ENCODE results near the gene EXD3.
"Not testable (repeated sequence)": the region's sequence is repeated elsewhere in the genome, so short reads cannot be mapped to it uniquely, and the experiment has no call there.

Gene EXD3

GRCh38 chr9:137410891-137411249 is 12.1 kb downstream of the EXD3 start:
- DNase-seq = no peak

DNA sequence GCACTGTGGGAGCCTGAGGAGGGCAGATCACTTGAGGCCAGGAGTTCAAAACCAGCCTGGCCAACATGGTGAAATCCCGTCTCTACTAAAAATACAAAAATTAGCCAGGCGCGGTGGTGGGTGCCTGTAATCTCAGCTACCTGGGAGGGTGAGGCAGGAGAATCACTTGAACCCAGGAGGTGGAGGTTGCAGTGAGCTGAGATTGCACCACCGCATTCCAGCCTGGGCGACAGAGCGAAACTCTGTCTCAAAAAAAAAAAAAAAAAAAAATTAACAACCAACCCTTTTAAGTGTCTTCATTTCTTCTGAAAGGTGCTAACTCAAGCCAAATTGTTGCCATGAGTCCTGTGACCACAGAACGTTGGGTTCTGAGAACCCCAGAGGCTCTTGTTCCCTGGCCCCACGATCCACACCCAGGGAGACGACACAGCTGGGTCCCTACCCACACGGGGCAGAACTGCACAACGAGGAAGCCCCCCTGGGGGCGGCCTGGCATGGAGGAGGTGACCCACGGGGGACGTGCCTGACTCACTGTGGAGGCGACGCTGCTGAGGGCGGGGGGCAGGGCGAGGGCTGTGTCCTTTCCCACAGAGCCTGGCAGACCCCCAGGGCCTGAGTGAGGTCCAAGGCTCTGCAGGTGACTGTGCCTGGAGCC is 12.6 kb downstream of the EXD3 start:
- not testable (repeated sequence) for DNase-seq

DNA sequence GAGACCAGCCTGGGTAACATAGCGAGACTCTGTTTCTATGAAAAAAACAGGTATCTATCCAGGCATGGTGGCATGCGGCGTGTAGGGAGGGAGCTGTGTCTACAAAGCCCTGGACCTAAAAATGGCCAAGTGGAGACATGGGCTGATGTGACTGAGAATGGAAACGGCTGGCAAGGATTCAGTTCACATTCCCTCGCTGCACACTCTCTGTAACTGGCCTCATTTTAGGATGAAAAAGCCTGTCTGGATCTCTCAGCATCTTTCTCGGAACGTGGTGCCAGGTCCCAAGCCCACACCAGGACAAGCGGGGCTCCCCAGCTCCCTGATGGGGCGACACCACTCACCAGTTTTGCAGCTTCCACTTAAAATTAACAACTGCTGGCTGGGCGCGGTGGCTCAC is 13.4 kb downstream of the EXD3 start:
- DNase-seq = no peak

- DNase-seq = no peak
These were observed 14.1 kb downstream of the EXD3 start for GRCh38 chr9:137408651-137409405.

DNA sequence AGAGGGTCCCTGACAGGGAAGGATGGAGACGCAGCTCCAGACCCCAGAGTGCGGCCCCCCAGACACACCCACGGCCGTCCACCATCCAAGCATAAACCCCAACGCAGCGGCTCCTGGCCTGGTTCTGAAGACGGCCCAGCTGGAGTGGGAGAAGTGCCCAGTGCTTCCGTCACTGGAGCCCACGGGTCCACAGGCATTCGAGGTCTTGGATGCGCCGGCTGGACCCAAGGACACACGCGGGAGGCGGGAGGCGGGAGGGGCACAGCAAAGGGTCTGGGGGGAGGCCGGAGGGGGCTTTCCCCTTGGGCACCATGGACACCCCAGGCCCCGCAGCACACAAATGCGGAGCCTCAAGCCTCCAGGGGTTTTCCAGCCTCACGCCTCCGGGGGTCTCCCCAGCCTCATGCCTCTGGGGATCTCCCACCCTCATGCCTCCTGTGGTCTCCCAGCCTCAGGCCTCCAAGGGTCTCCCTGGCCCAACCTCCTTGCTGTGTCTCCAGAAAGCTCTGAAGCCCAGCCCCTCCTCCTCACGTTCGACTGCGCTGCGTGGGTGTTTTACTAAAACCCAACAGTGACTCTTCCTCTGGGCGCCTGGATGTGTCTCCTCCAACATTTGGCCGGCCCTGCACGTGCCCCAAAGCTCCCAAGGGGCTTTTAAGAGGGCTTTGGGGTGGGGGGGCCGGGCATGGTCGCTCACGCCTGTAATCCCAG is 15.2 kb downstream of the EXD3 start:
- no peak for DNase-seq

GRCh38 chr9:137406876-137407589 is 15.9 kb downstream of the EXD3 start:
- DNase-seq = peak in 4 of 5 donors; percentile 43 to 54 (median 46)

GRCh38 chr9:137406085-137406760 is 16.7 kb downstream of the EXD3 start:
- no peak for DNase-seq

DNA sequence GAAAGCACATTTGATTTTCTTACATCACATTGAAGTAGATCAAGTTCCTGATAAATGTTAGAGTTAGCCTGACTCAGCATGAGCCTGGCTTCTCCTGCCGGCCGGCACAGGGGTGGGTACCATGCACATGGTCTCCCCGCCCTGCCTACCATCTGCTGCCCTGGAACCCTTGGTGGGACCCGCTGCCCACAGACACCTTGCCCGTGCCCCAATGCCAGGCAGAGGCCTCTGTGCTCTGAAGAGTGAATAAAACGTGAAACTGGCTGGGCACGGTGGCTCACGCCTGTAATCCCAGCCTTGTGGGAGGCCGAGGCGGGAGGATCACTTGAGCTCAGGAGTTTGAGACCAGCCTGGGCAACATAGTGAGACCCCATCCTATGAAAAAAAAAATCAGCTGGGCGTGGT is 17.3 kb downstream of the EXD3 start:
- DNase-seq = no peak

DNA sequence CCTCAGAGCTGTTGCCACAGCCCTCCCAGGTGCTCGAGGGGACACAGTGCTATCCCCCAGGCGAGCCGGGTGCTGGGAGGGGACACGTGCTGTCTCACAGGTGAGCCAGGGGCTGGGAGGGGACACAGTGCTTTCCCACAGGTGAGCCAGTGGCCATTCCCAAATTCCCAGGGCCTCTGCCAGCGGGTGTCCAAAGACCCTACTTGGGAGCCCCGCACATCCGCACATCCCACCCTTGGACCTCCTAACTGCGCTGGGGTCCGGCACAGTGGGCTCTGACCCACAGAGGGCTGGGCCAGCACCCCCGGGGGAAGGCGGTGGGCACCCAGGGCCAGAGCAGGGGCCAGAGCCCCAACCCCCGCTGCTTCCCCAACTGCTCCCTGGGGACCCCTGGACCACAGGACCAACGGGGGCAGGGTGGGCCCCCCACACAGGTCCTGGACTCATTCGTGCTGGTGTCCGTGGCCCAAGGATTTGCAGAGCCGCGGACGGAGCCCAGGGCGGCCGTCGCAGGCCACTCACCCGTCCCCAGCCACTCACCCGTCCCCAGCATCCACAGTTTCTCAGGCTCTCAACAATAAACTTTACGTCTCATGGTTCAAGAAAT is 17.9 kb downstream of the EXD3 start:
- no peak for DNase-seq

GRCh38 chr9:137403269-137403668 is 19.7 kb downstream of the EXD3 start:
- no peak for DNase-seq

DNA sequence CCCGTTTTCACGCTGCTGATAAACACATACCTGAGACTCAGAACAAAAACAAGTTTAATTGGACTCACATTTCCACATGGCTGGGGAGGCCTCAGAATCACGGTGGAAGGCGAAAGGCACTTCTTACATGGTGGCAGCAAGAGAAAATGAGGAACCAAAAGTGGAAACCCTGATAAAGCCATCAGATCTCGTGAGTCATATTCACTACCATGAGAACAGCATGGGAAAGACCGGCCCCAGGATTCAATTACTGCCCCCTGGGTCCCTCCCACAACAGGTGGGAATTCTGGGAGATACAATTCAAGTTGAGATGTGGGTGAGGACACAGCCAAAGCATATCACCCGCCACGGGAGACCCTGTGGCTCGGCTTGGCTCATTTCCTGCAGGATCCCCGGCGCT is 20.2 kb downstream of the EXD3 start:
- no peak for DNase-seq

GRCh38 chr9:137398561-137399468 is 24.1 kb downstream of the EXD3 start:
- no peak for DNase-seq

DNA sequence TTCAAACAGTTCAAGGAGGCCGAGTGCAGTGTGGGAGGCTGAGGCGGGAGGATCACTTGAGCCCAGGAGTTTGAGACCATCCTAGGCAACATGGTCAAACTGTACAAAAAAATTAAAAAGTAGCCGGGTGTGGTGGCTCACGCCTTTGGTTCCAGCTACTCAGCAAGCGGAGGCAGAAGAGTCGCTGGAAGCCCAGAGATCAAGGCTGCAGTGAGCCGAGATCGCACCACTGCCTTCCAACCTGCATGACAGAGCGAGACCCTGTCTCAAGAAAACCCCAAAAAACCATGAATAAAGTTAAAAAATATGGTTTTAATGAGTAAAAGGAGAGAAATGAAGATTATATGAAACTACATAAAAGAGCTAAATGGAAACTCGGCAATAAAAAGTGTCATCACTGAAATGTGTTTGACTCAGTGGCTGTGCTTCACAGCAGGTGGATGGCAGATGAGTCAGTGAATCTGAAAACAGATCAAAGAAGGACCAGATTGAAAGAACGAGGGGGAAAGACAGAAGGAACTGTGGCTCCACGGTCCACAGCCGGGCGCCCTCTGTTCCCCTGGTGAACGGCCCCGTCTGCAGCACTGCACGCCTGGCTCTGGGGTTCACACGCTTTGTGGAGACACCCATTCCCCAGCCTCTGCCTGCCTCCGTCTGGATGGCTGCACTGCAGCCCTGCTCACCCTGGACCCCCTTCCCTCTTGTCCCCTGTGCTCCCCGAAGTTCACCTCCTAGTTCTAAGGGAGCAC is 25.1 kb downstream of the EXD3 start:
- DNase-seq = no peak

- no peak for DNase-seq
These were observed 26.2 kb downstream of the EXD3 start for GRCh38 chr9:137396634-137397367.

- DNase-seq = no peak
These were observed 26.7 kb downstream of the EXD3 start for GRCh38 chr9:137396227-137396626.

GRCh38 chr9:137395666-137396010 is 27.3 kb downstream of the EXD3 start:
- DNase-seq = no peak

DNA sequence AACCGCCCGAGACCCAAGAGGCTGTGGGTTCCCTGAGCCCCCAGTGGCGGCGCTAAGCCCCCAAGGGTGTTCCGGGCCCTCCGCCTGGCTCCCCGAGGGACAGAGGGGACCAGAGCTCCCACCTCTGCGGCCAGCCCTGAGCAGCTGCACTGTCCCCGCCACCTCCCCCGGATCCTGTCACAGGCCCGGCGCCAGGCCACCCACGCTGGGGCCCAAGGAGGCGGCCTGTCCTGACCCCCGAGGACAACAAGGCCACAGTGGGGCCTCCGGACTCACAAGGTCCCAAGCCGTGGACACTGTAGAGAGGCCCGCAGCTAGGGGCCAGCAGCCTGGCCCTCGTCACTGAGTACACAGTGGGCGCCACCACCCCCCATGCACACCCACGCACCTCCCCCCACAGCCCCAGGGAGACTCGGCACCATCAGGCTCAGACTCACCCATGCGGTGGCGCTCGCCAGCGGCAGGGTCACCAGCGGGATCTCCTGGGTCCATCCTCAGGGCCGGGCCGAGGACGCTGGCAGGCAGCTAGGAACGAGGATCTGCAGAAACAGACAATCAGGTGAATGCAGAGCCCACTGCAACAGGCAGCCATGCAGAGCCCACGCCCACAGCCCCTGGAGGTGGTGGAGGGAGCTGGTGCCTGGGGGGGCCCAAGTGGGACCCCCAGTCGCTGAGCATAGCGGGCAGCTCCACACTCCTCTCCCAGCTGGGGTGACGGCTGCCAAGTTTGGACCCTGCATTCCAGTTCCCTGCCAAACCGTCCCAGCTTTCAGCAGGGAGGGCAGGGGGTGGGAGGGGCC is 27.9 kb downstream of the EXD3 start:
- no peak for DNase-seq

GRCh38 chr9:137393176-137394150 is 29.5 kb downstream of the EXD3 start:
- DNase-seq = no peak

Data from T-helper 1 cell (primary cell).